Mesendoderm (in vitro differentiated cells): ENCODE data around the gene CHI3L2.

Source experiments
- DNase-seq: peaks from one replicate; pipeline ENCODE4 v3.0.0; 2013
- H2AK5ac ChIP-seq: 2 replicates; pipeline ENCODE4 v1.6.1; 2013; ENCODE audit warnings: low read length, inconsistent platforms
- H2BK120ac ChIP-seq: 2 replicates; pipeline ENCODE4 v1.6.1; 2013; ENCODE audit warnings: low read depth, mild to moderate bottlenecking, low read length, moderate library complexity, mixed read lengths
- H2BK15ac ChIP-seq: replicated peaks from 2 replicates; pipeline ENCODE4 v1.6.1; 2013; ENCODE audit warnings: low read depth, mild to moderate bottlenecking, moderate library complexity
- H2BK5ac ChIP-seq: 2 replicates; pipeline ENCODE4 v1.6.1; 2013; ENCODE audit warnings: low read length, inconsistent platforms
- H3K18ac ChIP-seq: 2 replicates; pipeline ENCODE4 v1.6.1; 2013; ENCODE audit warnings: mild to moderate bottlenecking, low read length, mixed read lengths
- H3K23ac ChIP-seq: one replicate; pipeline ENCODE4 v1.6.1; 2013; ENCODE audit warnings: low read length
- H3K27ac ChIP-seq: 2 replicates; pipeline ENCODE4 v1.5.1; 2013; ENCODE audit warnings: low read depth, mild to moderate bottlenecking, inconsistent platforms, low read length, moderate library complexity
- H3K27me3 ChIP-seq: 2 replicates; pipeline ENCODE4 v1.6.1; 2013; ENCODE audit warnings: low read length, control low read depth, mild to moderate bottlenecking, inconsistent platforms; ENCODE audit not compliant: insufficient read depth, poor library complexity
- H3K36me3 ChIP-seq: 2 replicates; pipeline ENCODE4 v1.6.1; 2013; ENCODE audit warnings: low read length, inconsistent platforms; ENCODE audit not compliant: control insufficient read depth, insufficient read depth
- H3K4ac ChIP-seq: one replicate; pipeline ENCODE4 v1.6.1; 2013; ENCODE audit warnings: low read depth, mild to moderate bottlenecking, low read length, moderate library complexity
- H3K4me1 ChIP-seq: 2 replicates; pipeline ENCODE4 v1.6.1; 2013; ENCODE audit warnings: low read depth, low read length, inconsistent platforms; ENCODE audit not compliant: control insufficient read depth
- H3K4me2 ChIP-seq: 2 replicates; pipeline ENCODE4 v1.6.1; 2013; ENCODE audit warnings: low read length
- H3K4me3 ChIP-seq: 2 replicates; pipeline ENCODE4 v1.5.1; 2013; ENCODE audit warnings: mild to moderate bottlenecking, low read length
- H3K56ac ChIP-seq: one replicate; pipeline ENCODE4 v1.6.1; 2013; ENCODE audit warnings: low read length
- H3K79me1 ChIP-seq: 2 replicates; pipeline ENCODE4 v1.6.1; 2013; ENCODE audit warnings: low read length, inconsistent platforms
- H3K79me2 ChIP-seq: 2 replicates; pipeline ENCODE4 v1.6.1; 2013; ENCODE audit warnings: mild to moderate bottlenecking, low read length; ENCODE audit not compliant: control insufficient read depth, insufficient read depth
- H3K9ac ChIP-seq: 2 replicates; pipeline ENCODE4 v1.6.1; 2013; ENCODE audit warnings: low read length, inconsistent platforms
- H4K5ac ChIP-seq: one replicate; pipeline ENCODE4 v1.6.1; 2013; ENCODE audit warnings: low read length
- H4K8ac ChIP-seq: one replicate; pipeline ENCODE4 v1.6.1; 2013; ENCODE audit warnings: low read depth, mild to moderate bottlenecking, control low read depth, low read length, moderate library complexity
- WGBS: extraction: QIAGEN DNeasy Blood & Tissue Kit; methylation state at CpG from one replicate; pipeline ENCODE4 v1.1.7; 2013; ENCODE audit warnings: low lambda C conversion rate, missing lambda C conversion rate; ENCODE audit not compliant: insufficient coverage; ENCODE audit errors: extremely low coverage; 5-methylcytosine and 5-hydroxymethylcytosine counted together

CHI3L2 gene

DNA sequence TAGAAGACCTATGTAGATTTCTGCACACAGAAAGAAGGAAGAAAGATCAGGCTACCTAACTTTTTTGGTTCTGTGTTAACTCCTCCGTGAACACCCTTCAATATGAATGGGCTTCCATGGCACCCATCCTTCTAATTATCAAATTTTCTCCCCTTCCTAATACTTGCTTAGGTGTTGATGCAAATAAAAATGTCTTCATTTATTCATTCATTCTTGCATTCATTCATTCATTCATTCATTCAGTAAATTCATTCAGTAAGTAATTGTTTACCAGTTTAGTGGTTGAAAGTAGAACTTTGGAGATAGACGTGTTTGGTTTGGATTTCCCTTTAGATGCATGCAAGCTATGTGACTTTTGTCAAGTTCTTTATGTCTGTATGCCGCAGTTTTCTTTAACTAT is 4.6 kb downstream of the CHI3L2 start:
- H4K8ac ChIP-seq = no peak overlapping the region
- H3K4ac ChIP-seq = no peak overlapping the region
- no peak for DNase-seq
- no peak overlapping the region for H3K4me3 ChIP-seq
- no peak overlapping the region for H2BK5ac ChIP-seq
- no CpG with 5 or more reads among the region's 3 CpGs for WGBS
- no peak overlapping the region for H3K18ac ChIP-seq
- H2AK5ac ChIP-seq = no peak overlapping the region
- no peaks in the 10 kb centered on the region for H3K79me2 ChIP-seq
- no peak overlapping the region for H4K5ac ChIP-seq
- no peak overlapping the region for H3K4me2 ChIP-seq
- H3K4me1 ChIP-seq = no peaks in the 10 kb centered on the region
- H3K23ac ChIP-seq = no peak overlapping the region
- no peaks in the 10 kb centered on the region for H3K36me3 ChIP-seq
- peaks cover 1% of the 10 kb centered on the region for H3K27me3 ChIP-seq
- H3K56ac ChIP-seq = no peak overlapping the region
- no peak overlapping the region for H3K9ac ChIP-seq
- no peak overlapping the region for H2BK15ac ChIP-seq
- no peak overlapping the region for H2BK120ac ChIP-seq
- H3K27ac ChIP-seq = no peak overlapping the region
- no peaks in the 10 kb centered on the region for H3K79me1 ChIP-seq

DNA sequence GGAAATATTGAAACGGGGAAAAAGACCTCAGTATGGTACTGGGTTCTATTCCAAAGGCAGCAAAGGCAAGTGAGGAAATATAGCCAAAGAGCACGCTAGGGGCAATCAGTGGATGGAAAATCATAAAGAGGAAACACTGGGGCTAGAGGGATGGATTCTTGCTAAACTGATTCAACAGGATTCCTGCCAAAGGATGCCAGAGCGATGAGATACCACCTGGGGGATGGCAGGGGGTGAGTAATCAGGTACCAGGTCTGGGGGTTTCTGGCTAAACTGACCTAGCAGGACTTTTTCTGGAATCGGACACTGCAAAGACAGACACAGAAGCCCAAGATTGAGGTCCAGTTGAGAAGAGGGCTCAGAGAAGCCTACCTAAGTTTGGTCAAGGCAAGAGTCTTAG is 6.7 kb downstream of the CHI3L2 start:
- DNase-seq = no peak
- H3K27me3 ChIP-seq = peaks cover 1% of the 10 kb centered on the region
- H3K4me1 ChIP-seq = no peaks in the 10 kb centered on the region
- no peaks in the 10 kb centered on the region for H3K79me1 ChIP-seq
- H2BK15ac ChIP-seq = no peak overlapping the region
- no peak overlapping the region for H3K4me2 ChIP-seq
- no peak overlapping the region for H3K9ac ChIP-seq
- H3K27ac ChIP-seq = no peak overlapping the region
- no peak overlapping the region for H3K4ac ChIP-seq
- H2BK120ac ChIP-seq = no peak overlapping the region
- no CpG with 5 or more reads among the region's 4 CpGs for WGBS
- no peaks in the 10 kb centered on the region for H3K36me3 ChIP-seq
- no peaks in the 10 kb centered on the region for H3K79me2 ChIP-seq
- H2AK5ac ChIP-seq = no peak overlapping the region
- no peak overlapping the region for H3K18ac ChIP-seq
- H3K56ac ChIP-seq = no peak overlapping the region
- H4K5ac ChIP-seq = no peak overlapping the region
- H3K23ac ChIP-seq = no peak overlapping the region
- no peak overlapping the region for H4K8ac ChIP-seq
- H2BK5ac ChIP-seq = no peak overlapping the region
- no peak overlapping the region for H3K4me3 ChIP-seq

DNA sequence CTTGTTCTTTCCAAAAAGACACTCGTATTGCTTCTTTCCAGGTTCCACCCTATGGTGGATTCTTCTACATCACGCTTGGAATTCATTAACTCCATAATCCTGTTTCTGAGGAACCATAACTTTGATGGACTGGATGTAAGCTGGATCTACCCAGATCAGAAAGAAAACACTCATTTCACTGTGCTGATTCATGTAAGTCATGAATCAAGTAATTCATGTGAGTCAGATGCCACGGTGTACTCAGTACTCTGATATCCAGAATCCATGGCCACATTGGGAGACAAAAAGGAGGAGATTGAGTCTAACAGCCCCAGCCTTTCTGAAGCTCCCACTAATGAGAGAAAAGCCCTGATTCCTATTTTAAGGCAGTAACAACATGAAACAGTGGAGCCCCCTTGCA is 7.4 kb downstream of the CHI3L2 start:
- H3K79me2 ChIP-seq = no peaks in the 10 kb centered on the region
- no CpG with 5 or more reads among the region's 3 CpGs for WGBS

DNA sequence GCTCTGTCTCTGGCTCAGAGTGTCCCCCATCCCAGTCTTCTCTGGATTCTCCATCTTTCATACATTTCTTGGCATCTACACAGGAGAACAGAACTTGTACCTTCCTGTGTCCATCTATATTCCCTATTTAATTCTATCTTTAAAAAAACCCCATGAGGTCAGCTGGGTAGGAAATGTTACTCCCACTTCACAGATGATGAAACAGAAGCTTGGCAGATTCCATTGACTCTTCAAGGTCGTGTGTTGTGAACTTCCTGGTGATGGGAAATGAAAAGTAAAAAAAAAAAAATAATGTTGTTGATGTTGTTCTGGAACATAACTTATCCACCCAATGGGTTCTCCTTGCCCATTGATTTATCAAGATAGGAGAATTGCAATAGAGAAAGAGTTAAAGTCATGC is 8.9 kb downstream of the CHI3L2 start:
- Histone ChIP-seq H4K5ac (no peak overlapping the region), H3K4me3 (no peak overlapping the region), H3K56ac (no peak overlapping the region), H3K27me3 (no peaks in the 10 kb centered on the region), H3K4ac (no peak overlapping the region), H3K9ac (no peak overlapping the region), H3K79me2 (no peaks in the 10 kb centered on the region), H4K8ac (no peak overlapping the region), H3K23ac (no peak overlapping the region), H3K79me1 (no peaks in the 10 kb centered on the region), H2BK5ac (no peak overlapping the region), H3K4me1 (no peaks in the 10 kb centered on the region), H3K36me3 (no peaks in the 10 kb centered on the region), H2BK15ac (no peak overlapping the region), H3K18ac (no peak overlapping the region), H3K4me2 (no peak overlapping the region), H2BK120ac (no peak overlapping the region), H3K27ac (no peak overlapping the region), H2AK5ac (no peak overlapping the region)
- DNase-seq = no peak
- no CpG with 5 or more reads among the region's 1 CpG for WGBS

More for the DNA sequence above, 7.4 kb downstream of the CHI3L2 start:
- no peak overlapping the region for H3K56ac ChIP-seq
- H4K5ac ChIP-seq = no peak overlapping the region
- H3K4me3 ChIP-seq = no peak overlapping the region
- H4K8ac ChIP-seq = no peak overlapping the region
- no peak overlapping the region for H3K4ac ChIP-seq
- H2BK15ac ChIP-seq = no peak overlapping the region
- no peak overlapping the region for H3K23ac ChIP-seq
- H3K36me3 ChIP-seq = no peaks in the 10 kb centered on the region
- H3K9ac ChIP-seq = no peak overlapping the region
- no peak overlapping the region for H2AK5ac ChIP-seq
- DNase-seq = no peak
- H3K4me2 ChIP-seq = no peak overlapping the region
- peaks cover 1% of the 10 kb centered on the region for H3K27me3 ChIP-seq
- H3K79me1 ChIP-seq = no peaks in the 10 kb centered on the region
- no peak overlapping the region for H3K18ac ChIP-seq
- H2BK120ac ChIP-seq = no peak overlapping the region
- no peak overlapping the region for H2BK5ac ChIP-seq
- no peaks in the 10 kb centered on the region for H3K4me1 ChIP-seq
- no peak overlapping the region for H3K27ac ChIP-seq

DNA sequence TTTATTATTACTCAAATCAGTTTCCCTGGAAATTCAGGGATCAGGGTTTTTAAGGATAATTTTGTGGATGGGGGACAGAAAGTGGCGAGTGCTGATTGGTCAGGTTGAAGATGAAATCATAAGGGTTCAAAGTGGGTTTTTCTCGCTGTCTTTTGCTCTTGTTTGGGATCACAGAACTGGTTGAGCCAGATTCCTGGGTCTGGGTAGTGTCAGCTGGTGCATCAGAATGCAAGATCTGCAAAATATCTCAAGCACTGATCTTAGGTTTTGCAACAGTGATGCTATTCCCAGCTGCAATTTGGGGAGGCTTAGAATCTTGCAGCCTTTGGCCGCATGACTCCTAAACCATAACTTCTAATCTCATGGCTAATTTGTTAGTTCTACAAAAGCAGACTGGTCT is 9.3 kb downstream of the CHI3L2 start:
- Histone ChIP-seq H3K4ac (no peak overlapping the region), H3K18ac (no peak overlapping the region), H2BK5ac (no peak overlapping the region), H2BK120ac (no peak overlapping the region), H3K4me3 (no peak overlapping the region), H3K23ac (no peak overlapping the region), H3K27me3 (no peaks in the 10 kb centered on the region), H3K36me3 (no peaks in the 10 kb centered on the region), H3K9ac (no peak overlapping the region), H3K27ac (no peak overlapping the region), H3K79me2 (no peaks in the 10 kb centered on the region), H2BK15ac (no peak overlapping the region), H3K56ac (no peak overlapping the region), H4K5ac (no peak overlapping the region), H2AK5ac (no peak overlapping the region), H3K4me1 (no peaks in the 10 kb centered on the region), H4K8ac (no peak overlapping the region), H3K4me2 (no peak overlapping the region), H3K79me1 (no peaks in the 10 kb centered on the region)
- no CpG with 5 or more reads among the region's 3 CpGs for WGBS
- DNase-seq = peak; percentile 78

DNA sequence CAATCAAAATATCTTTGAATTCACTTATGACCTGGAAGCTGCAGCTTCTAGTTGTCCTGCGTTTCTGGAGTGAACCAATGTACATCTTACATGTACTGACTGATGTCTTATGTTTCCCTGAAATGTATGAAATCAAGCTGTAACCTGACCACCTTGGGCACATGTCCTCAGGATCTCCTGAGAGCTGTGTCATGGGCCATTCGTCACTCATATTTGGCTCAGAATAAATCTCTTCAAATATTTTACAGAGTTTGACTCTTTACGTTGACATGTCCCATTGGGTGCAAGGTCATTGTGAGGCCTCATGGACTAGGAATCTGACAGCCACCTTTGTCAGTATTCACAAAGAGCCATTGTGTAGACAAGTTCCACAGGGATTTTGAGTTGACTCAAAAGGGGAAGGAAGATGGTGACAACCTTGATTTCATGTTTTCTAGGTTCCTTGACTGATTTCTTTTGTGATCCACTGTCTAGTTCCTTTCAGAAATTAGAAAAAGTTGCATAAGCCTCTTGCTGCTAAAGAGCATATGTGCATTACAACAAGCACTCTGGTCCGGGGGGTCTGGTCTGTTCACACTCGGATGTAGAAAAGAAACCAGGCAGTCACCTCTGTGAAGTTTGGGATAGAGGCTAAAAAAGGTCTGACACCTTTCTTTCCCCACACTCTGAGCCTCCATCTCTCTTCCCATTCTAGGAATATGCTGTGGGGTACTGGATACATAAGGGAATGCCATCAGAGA is 10.7 kb downstream of the CHI3L2 start:
- Histone ChIP-seq H3K79me1 (no peaks in the 10 kb centered on the region), H3K4me3 (no peak overlapping the region), H3K79me2 (no peaks in the 10 kb centered on the region), H3K27ac (no peak overlapping the region), H2BK5ac (no peak overlapping the region), H3K4me1 (no peaks in the 10 kb centered on the region), H2AK5ac (no peak overlapping the region), H3K36me3 (no peaks in the 10 kb centered on the region), H3K23ac (no peak overlapping the region), H3K9ac (no peak overlapping the region), H3K4ac (no peak overlapping the region), H3K4me2 (no peak overlapping the region), H2BK15ac (no peak overlapping the region), H3K56ac (no peak overlapping the region), H4K8ac (no peak overlapping the region), H3K18ac (no peak overlapping the region), H3K27me3 (no peaks in the 10 kb centered on the region), H4K5ac (no peak overlapping the region), H2BK120ac (no peak overlapping the region)
- no CpG with 5 or more reads among the region's 5 CpGs for WGBS
- DNase-seq = no peak
